Kidney epithelial cell (primary cell): ENCODE measurements around the gene TGFBR3. TPM values are rescaled to one million over a fixed set of nuclear protein-coding genes. Genes with fewer than 3 reads are reported as not detected.

Source experiments
- DNase-seq: peaks from one replicate; pipeline ENCODE4 v3.0.0-alpha.2; 2010; ENCODE audit warnings: low read depth
- H3K27me3 ChIP-seq: 2 replicates; pipeline ENCODE4 v1.6.0; 2011; ENCODE audit warnings: low read length; ENCODE audit not compliant: control insufficient read depth, insufficient read depth
- H3K36me3 ChIP-seq: 2 replicates; pipeline ENCODE4 v1.5.1; 2011; ENCODE audit warnings: low read length; ENCODE audit not compliant: control insufficient read depth, insufficient read depth
- H3K4me3 ChIP-seq: 2 replicates; pipeline ENCODE4 v1.5.1; 2011; ENCODE audit warnings: low read depth, mild to moderate bottlenecking, control low read depth, low read length
- total RNA-seq: library from RNA; depleted of rRNA; stranded (reverse); fragments of >200 nt; gene quantifications from 2 replicates; pipeline ENCODE4 v1.2.3, GENCODE V29; 2015
- TF ChIP-seq, protein P1 (sequence below): IDR thresholded peaks from 2 replicates; pipeline ENCODE4 v1.5.1; 2011; ENCODE audit warnings: mild to moderate bottlenecking, moderate library complexity, low read length, control low read depth, inconsistent platforms; ENCODE audit not compliant: insufficient read depth, poor library complexity, severe bottlenecking

Gene TGFBR3
- total RNA-seq, 1 donor from 2014 or later, result 5.5 TPM

DNA sequence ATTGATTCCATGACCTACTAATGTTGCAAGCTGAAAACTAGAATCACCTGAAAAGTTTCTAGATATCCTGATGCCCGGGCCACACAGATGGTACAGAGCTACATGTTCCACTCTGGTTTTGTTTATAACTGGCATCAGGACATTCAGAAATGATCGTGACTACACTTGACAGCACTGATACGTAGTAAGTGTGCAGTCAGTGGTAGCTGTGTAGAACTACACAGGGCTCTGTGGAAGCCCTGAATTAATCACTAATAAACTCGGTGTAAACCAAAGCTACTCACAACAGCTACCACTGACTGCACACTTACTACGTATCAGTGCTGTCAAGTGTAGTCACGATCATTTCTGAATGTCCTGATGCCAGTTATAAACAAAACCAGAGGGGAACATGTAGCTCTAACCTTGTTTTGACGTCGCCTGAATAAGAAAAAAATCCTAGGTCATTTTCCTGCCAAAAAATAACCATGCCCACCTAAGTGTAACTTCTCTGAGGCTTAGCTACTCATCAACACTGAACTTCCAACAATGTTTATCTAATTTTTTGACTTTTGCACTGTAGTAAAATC, 149.7 kb downstream of the TGFBR3 start:
- Histone ChIP-seq H3K36me3 (no peaks in the 10 kb centered on the region), H3K4me3 (no peak overlapping the region), H3K27me3 (no peaks in the 10 kb centered on the region)
- TF ChIP-seq, protein P1, sequence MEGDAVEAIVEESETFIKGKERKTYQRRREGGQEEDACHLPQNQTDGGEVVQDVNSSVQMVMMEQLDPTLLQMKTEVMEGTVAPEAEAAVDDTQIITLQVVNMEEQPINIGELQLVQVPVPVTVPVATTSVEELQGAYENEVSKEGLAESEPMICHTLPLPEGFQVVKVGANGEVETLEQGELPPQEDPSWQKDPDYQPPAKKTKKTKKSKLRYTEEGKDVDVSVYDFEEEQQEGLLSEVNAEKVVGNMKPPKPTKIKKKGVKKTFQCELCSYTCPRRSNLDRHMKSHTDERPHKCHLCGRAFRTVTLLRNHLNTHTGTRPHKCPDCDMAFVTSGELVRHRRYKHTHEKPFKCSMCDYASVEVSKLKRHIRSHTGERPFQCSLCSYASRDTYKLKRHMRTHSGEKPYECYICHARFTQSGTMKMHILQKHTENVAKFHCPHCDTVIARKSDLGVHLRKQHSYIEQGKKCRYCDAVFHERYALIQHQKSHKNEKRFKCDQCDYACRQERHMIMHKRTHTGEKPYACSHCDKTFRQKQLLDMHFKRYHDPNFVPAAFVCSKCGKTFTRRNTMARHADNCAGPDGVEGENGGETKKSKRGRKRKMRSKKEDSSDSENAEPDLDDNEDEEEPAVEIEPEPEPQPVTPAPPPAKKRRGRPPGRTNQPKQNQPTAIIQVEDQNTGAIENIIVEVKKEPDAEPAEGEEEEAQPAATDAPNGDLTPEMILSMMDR, result no peak
- DNase-seq, result no peak

GRCh38 chr1:91735266-91735845, 150.6 kb downstream of the TGFBR3 start:
- TF ChIP-seq, protein P1, result no peak
- no peaks in the 10 kb centered on the region for H3K27me3 ChIP-seq
- no peak for DNase-seq
- no peaks in the 10 kb centered on the region for H3K36me3 ChIP-seq
- H3K4me3 ChIP-seq, result no peak overlapping the region

GRCh38 chr1:91734761-91735160, 151.2 kb downstream of the TGFBR3 start:
- no peak for DNase-seq
- TF ChIP-seq, protein P1, result no peak

GRCh38 chr1:91733108-91733710, 152.7 kb downstream of the TGFBR3 start:
- no peak overlapping the region for H3K4me3 ChIP-seq
- no peaks in the 10 kb centered on the region for H3K36me3 ChIP-seq
- TF ChIP-seq, protein P1, result no peak
- H3K27me3 ChIP-seq, result no peaks in the 10 kb centered on the region
- DNase-seq, result no peak

More at GRCh38 chr1:91734761-91735160, 151.2 kb downstream of the TGFBR3 start:
- Histone ChIP-seq H3K4me3 (no peak overlapping the region), H3K36me3 (no peaks in the 10 kb centered on the region), H3K27me3 (no peaks in the 10 kb centered on the region)

- Histone ChIP-seq H3K36me3 (no peaks in the 10 kb centered on the region), H3K27me3 (no peaks in the 10 kb centered on the region), H3K4me3 (no peak overlapping the region)
- peak; percentile 88 for DNase-seq
- TF ChIP-seq, protein P1, result no peak
These were observed 153.5 kb downstream of the TGFBR3 start for GRCh38 chr1:91732291-91733107.
